BJ (cell line): Measurements from ENCODE around the gene ATP8B1. TPM values are rescaled to one million over a fixed set of nuclear protein-coding genes. Genes with fewer than 3 reads are reported as not detected.

Experiments
- CTCF ChIA-PET: fragments of 350-600 bp; formaldehyde crosslinking; extraction: SDS; loops from one replicate; lab custom pipeline; 2021; ENCODE audit warnings: antibody characterized with exemption, inconsistent platforms; lab: Yijun Ruan, JAX
- POLR2A ChIA-PET: fragments of 300-600 bp; sonication (Branson Sonifier 250); formaldehyde crosslinking; extraction: SDS; loops from one replicate; lab custom pipeline; 2021; ENCODE audit warnings: antibody characterized with exemption; lab: Charles Lee
- DNase-seq: peaks from one replicate; pipeline ENCODE4 v3.0.0-alpha.2; 2011; ENCODE audit warnings: low read depth
- H3K27me3 ChIP-seq: 2 replicates; pipeline ENCODE4 v1.6.0; 2011; ENCODE audit warnings: low read length; ENCODE audit not compliant: control insufficient read depth, insufficient read depth
- H3K36me3 ChIP-seq: 2 replicates; pipeline ENCODE4 v1.5.1; 2011; ENCODE audit warnings: low read length; ENCODE audit not compliant: control insufficient read depth, insufficient read depth
- H3K4me3 ChIP-seq: 2 replicates; pipeline ENCODE4 v1.5.1; 2011; ENCODE audit warnings: low read depth, mild to moderate bottlenecking, control low read depth, low read length
- CTCF ChIP-seq: IDR thresholded peaks from 2 replicates; pipeline ENCODE4 v1.5.1; 2011; ENCODE audit warnings: low read depth, mild to moderate bottlenecking, control low read depth, inconsistent platforms, low read length, moderate library complexity; ENCODE audit not compliant: insufficient read depth
- polyA plus RNA-seq: library from polyadenylated mRNA; depleted of rRNA; stranded (reverse); fragments of >200 nt; gene quantifications from 2 replicates; pipeline ENCODE4 v1.2.3, GENCODE V29; 2011

The ATP8B1 gene
- polyA plus RNA-seq, 1 experiment: 53.3 TPM

GRCh38 chr18:57844319-57844718 lies 41.2 kb upstream of the ATP8B1 start:
- CTCF ChIA-PET: no interaction called here
- DNase-seq: no peak
- Histone ChIP-seq H3K4me3 (no peak overlapping the region), H3K27me3 (no peaks in the 10 kb centered on the region), H3K36me3 (no peaks in the 10 kb centered on the region)
- TF ChIP-seq CTCF: no peak
- POLR2A ChIA-PET: no interaction called here

- POLR2A ChIA-PET: no interaction called here
- no peak for TF ChIP-seq CTCF
- no peaks in the 10 kb centered on the region for H3K36me3 ChIP-seq
- H3K4me3 ChIP-seq: no peak overlapping the region
- no peaks in the 10 kb centered on the region for H3K27me3 ChIP-seq
- DNase-seq: no peak
- CTCF ChIA-PET: no interaction called here
Observed at GRCh38 chr18:57843386-57843785, 40.3 kb upstream of the ATP8B1 start.

- no peaks in the 10 kb centered on the region for H3K36me3 ChIP-seq
- POLR2A ChIA-PET: no interaction called here
- CTCF ChIA-PET: no interaction called here
- H3K4me3 ChIP-seq: no peak overlapping the region
- no peak for TF ChIP-seq CTCF
- no peak for DNase-seq
- no peaks in the 10 kb centered on the region for H3K27me3 ChIP-seq
Observed at GRCh38 chr18:57841568-57841967, 38.5 kb upstream of the ATP8B1 start.

- TF ChIP-seq CTCF: no peak
- H3K36me3 ChIP-seq: no peaks in the 10 kb centered on the region
- no peaks in the 10 kb centered on the region for H3K27me3 ChIP-seq
- CTCF ChIA-PET: interaction anchor here (1.1 kb wide), 1 partner anchor 15 kb away, joined by 3 read pairs; no protein-coding TSS in a partner anchor
- H3K4me3 ChIP-seq: no peak overlapping the region
- POLR2A ChIA-PET: no interaction called here
- peak; percentile 45 for DNase-seq
Observed at GRCh38 chr18:57839942-57840381, 36.8 kb upstream of the ATP8B1 start.

GRCh38 chr18:57837917-57838548 lies 34.9 kb upstream of the ATP8B1 start:
- H3K36me3 ChIP-seq: no peaks in the 10 kb centered on the region
- POLR2A ChIA-PET: no interaction called here
- no peak for TF ChIP-seq CTCF
- no peak overlapping the region for H3K4me3 ChIP-seq
- CTCF ChIA-PET: interaction anchor here (0.6 to 0.9 kb wide), 2 partner anchors 12 to 26 kb away, joined by 3 to 4 read pairs; no protein-coding TSS in a partner anchor
- no peaks in the 10 kb centered on the region for H3K27me3 ChIP-seq
- no peak for DNase-seq
